GM13976 (cell line): ENCODE data around the gene FAU.
A peak's percentile ranks its signal among the peaks of the same experiment; 100 is the strongest.
"Not testable (repeated sequence)": the region's sequence is repeated elsewhere in the genome, so short reads cannot be mapped to it uniquely, and the experiment has no call there.

Experiments
- DNase-seq: peaks from one replicate; pipeline ENCODE4 v3.0.0; 2012; ENCODE audit warnings: low spot score
- CTCF ChIP-seq: IDR thresholded peaks from 2 replicates; pipeline ENCODE4 v1.5.1; 2012; ENCODE audit warnings: borderline replicate concordance, mild to moderate bottlenecking; ENCODE audit not compliant: insufficient read depth; ENCODE audit errors: extremely low read depth, missing control alignments, control extremely low read depth
- in situ Hi-C: fragments of 300-500 bp; cut with MboI; formaldehyde crosslinking; loops from one replicate; pipeline ENCODE4 v1.12.0; 2022; ENCODE audit warnings: low sequenced_read_pairs, mixed read lengths, inconsistent platforms; ENCODE audit not compliant: unreplicated experiment

Gene FAU

GRCh38 chr11:65119670-65119995 lies 2.3 kb downstream of the FAU start:
- TF ChIP-seq CTCF = no peak
- DNase-seq = no peak
- in situ Hi-C loops = no loop called here

GRCh38 chr11:65118891-65119669 lies 2.9 kb downstream of the FAU start:
- in situ Hi-C loops, DNase-seq: not testable (repeated sequence)

- TF ChIP-seq CTCF = no peak
- in situ Hi-C loops = no loop called here
- DNase-seq = no peak
Observed at GRCh38 chr11:65118097-65118837, 3.7 kb downstream of the FAU start.

GRCh38 chr11:65117206-65118096 lies 4.5 kb downstream of the FAU start, which contains the start of gene ZNHIT2:
Gene ZNHIT2 (minus strand): TSS chr11:65117701. CDS start chr11:65117653, 48 bp downstream.
- in situ Hi-C loops = no loop called here
- peak; percentile 96 for DNase-seq
- TF ChIP-seq CTCF = peak; percentile 68

- in situ Hi-C loops = no loop called here
- DNase-seq = peak; percentile 34
- TF ChIP-seq CTCF = no peak
Observed at GRCh38 chr11:65116370-65117205, 5.3 kb downstream of the FAU start.

- in situ Hi-C loops = no loop called here
- no peak for DNase-seq
Observed at GRCh38 chr11:65115361-65116082, 6.4 kb downstream of the FAU start.

More at GRCh38 chr11:65115361-65116082, 6.4 kb downstream of the FAU start:
- no peak for TF ChIP-seq CTCF
